Activated naive CD4-positive, alpha-beta T cell treated with anti-CD3 and anti-CD28 coated beads for 36 hours (primary cell): ENCODE measurements around the gene NAXE. TPM values are rescaled to one million over a fixed set of nuclear protein-coding genes. Genes with fewer than 3 reads are reported as not detected.
"Not testable (repeated sequence)": the region's sequence is repeated elsewhere in the genome, so short reads cannot be mapped to it uniquely, and the experiment has no call there.

ENCODE experiments used
- CTCF ChIA-PET: fragments of 350-600 bp; sonication (Branson Sonifier 250); formaldehyde crosslinking; loops from one replicate; lab custom pipeline; 2021; ENCODE audit warnings: antibody characterized with exemption; lab: Charles Lee
- DNase-seq: peaks from one replicate; pipeline ENCODE4 v3.0.0-alpha.2; 2020
- H3K27ac Mint-ChIP-seq: one replicate; pipeline ENCODE4 v1.8.0; 2021; ENCODE audit warnings: mild to moderate bottlenecking, mixed read lengths
- H3K27me3 Mint-ChIP-seq: one replicate; pipeline ENCODE4 v1.8.0; 2021; ENCODE audit warnings: low read depth, mixed read lengths
- H3K36me3 Mint-ChIP-seq: one replicate; pipeline ENCODE4 v1.8.0; 2021; ENCODE audit warnings: low read depth, mixed read lengths
- H3K4me1 Mint-ChIP-seq: one replicate; pipeline ENCODE4 v1.8.0; 2021; ENCODE audit warnings: low read depth, mixed read lengths
- H3K4me3 Mint-ChIP-seq: one replicate; pipeline ENCODE4 v1.8.0; 2021; ENCODE audit warnings: mild to moderate bottlenecking, moderate library complexity, mixed read lengths
- H3K9me3 Mint-ChIP-seq: one replicate; pipeline ENCODE4 v1.8.0; 2021; ENCODE audit warnings: mixed read lengths
- intact Hi-C: fragments of 100-400 bp; cut with micrococcal nuclease; formaldehyde crosslinking; loops from one replicate; pipeline ENCODE4 v1.15.1; 2023
- total RNA-seq, 2 experiments: library from RNA; stranded (reverse); gene quantifications; one replicate each; pipeline ENCODE4 v1.2.3, GENCODE V29; 2021

NAXE gene
- total RNA-seq, 2 experiments from 2014 or later: 77.4 to 84.6 TPM

DNA sequence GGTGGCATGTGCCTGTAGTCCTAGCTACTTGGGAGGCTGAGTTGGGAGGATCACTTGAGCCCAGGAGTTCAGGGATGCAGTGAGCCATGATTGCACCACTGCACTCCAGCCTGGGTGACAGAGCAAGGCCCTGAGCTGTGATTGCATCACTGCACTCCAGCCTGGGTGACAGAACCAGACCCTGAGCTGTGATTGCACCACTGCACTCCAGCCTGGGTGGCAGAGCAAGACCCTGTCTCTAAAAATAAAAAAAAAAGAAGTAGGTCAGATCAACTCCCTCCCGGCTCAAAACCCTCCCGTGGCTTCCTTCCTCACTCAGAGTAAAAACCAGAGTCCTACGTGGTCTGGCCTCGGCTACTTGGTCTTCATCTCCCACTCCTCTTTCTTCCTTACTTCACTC lies 38.6 kb upstream of the NAXE start:
- DNase-seq, H3K9me3 Mint-ChIP-seq, H3K27me3 Mint-ChIP-seq, CTCF ChIA-PET, H3K4me3 Mint-ChIP-seq, H3K36me3 Mint-ChIP-seq, H3K4me1 Mint-ChIP-seq, intact Hi-C loops, H3K27ac Mint-ChIP-seq: not testable (repeated sequence)

DNA sequence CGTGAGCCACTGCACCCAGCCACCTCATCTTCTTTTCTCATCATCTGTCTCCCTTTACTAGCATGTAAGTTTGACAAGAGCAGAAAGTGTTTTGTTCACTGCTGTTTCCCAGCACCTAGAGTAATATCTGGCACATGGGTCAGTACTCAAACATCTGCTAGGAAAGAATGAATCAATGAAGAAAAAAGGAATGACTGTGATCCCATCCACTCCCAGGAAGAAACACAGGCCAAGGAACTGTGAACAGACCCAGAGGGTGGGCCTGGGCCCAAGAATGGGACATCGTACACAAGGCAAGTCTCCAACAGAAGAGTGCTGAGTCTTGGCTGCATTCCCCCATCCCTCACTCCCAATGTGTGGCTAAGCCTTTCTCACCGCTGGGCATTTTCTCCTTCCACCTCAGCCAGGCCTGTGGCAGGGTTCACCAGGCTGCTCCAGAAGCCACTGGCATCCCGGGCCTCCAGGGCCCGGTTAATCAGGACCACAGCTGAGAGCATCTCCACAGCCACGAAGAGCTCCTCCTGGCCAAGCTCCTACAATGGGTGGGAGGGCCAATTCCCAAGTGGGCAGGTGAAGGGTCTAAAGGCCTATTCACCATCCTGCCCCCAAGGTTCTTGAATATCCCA lies 37.6 kb upstream of the NAXE start:
- H3K27ac Mint-ChIP-seq: no peak overlapping the region
- intact Hi-C loops: no loop called here

GRCh38 chr1:156554971-156555370 lies 36.6 kb upstream of the NAXE start:
- H3K27me3 Mint-ChIP-seq: no peaks in the 10 kb centered on the region
- no peak overlapping the region for H3K27ac Mint-ChIP-seq
- no peak overlapping the region for H3K4me3 Mint-ChIP-seq
- no peaks in the 10 kb centered on the region for H3K9me3 Mint-ChIP-seq
- intact Hi-C loops: no loop called here
- H3K36me3 Mint-ChIP-seq: no peaks in the 10 kb centered on the region
- DNase-seq: no peak
- CTCF ChIA-PET: interaction anchor here (1.3 to 1.5 kb wide), 2 partner anchors 74 to 106 kb away, joined by 3 to 5 read pairs; no protein-coding TSS in a partner anchor
- H3K4me1 Mint-ChIP-seq: no peaks in the 10 kb centered on the region

More for the DNA sequence above, 37.6 kb upstream of the NAXE start:
- no peaks in the 10 kb centered on the region for H3K9me3 Mint-ChIP-seq
- H3K36me3 Mint-ChIP-seq: no peaks in the 10 kb centered on the region
- H3K4me3 Mint-ChIP-seq: no peak overlapping the region
- DNase-seq: no peak
- CTCF ChIA-PET: interaction anchor here (1.5 kb wide), 1 partner anchor 73 kb away, joined by 5 read pairs; no protein-coding TSS in a partner anchor
- no peaks in the 10 kb centered on the region for H3K27me3 Mint-ChIP-seq
- H3K4me1 Mint-ChIP-seq: no peaks in the 10 kb centered on the region

DNA sequence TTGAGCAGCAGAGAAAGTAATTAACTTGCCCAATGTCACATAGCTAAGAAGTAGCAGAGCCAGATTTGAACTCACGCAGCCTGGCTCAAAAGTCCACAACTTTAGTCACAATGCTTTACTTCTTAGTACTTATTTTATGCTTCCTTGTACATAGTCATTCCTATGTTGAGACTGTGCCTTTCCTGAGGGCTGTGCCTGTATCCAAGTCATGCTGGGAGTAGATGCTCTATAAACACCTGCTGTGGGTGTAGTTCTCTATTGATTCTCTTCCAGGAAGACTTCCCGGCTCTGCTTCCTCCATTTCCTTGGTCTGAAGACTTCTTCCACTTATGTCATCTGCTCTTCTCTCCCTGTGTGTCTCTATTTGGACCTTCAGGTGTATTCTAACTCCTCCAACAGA lies 35.9 kb upstream of the NAXE start:
- no peak overlapping the region for H3K27ac Mint-ChIP-seq
- no peaks in the 10 kb centered on the region for H3K4me1 Mint-ChIP-seq
- H3K4me3 Mint-ChIP-seq: no peak overlapping the region
- intact Hi-C loops: no loop called here
- no peaks in the 10 kb centered on the region for H3K36me3 Mint-ChIP-seq
- H3K9me3 Mint-ChIP-seq: no peaks in the 10 kb centered on the region
- no peak for DNase-seq
- CTCF ChIA-PET: interaction anchor here (0.6 to 1.5 kb wide), 3 partner anchors 24 to 105 kb away, joined by 3 to 5 read pairs (median 4); partner anchors contain the start of gene TTC24
- no peaks in the 10 kb centered on the region for H3K27me3 Mint-ChIP-seq

DNA sequence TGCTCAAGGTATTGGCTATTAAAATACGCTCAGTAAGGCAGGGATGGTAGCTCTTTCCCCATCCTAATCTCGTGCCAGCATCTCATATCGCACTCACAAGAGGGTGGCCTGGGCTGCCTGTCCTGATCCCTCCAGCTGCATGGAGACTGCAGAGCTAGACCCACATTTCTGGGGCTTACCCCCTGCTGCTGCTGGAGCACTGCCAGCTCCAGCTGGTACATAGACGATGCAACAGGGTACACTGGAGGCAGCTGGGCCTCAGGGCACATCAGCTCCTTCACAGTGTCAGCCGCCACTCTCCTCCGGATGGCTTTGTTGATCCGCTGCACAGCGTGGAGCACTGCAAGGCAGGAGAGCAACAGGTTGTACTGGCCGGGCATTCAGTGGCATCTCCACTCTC lies 35.2 kb upstream of the NAXE start:
- H3K27me3 Mint-ChIP-seq: no peaks in the 10 kb centered on the region
- H3K4me1 Mint-ChIP-seq: no peaks in the 10 kb centered on the region
- intact Hi-C loops: no loop called here
- CTCF ChIA-PET: interaction anchor here (0.6 to 0.7 kb wide), 3 partner anchors 19 to 111 kb away, joined by 3 to 4 read pairs (median 3); partner anchors contain the start of gene TTC24
- H3K36me3 Mint-ChIP-seq: no peaks in the 10 kb centered on the region
- H3K4me3 Mint-ChIP-seq: no peak overlapping the region
- no peak overlapping the region for H3K27ac Mint-ChIP-seq
- no peaks in the 10 kb centered on the region for H3K9me3 Mint-ChIP-seq
- DNase-seq: no peak

GRCh38 chr1:156559086-156559796 lies 32.3 kb upstream of the NAXE start:
- no peak for DNase-seq
- CTCF ChIA-PET: no interaction called here
- intact Hi-C loops: no loop called here
- Mint-ChIP-seq H3K4me3 (no peak overlapping the region), H3K36me3 (no peaks in the 10 kb centered on the region), H3K4me1 (no peaks in the 10 kb centered on the region), H3K9me3 (no peaks in the 10 kb centered on the region), H3K27me3 (no peaks in the 10 kb centered on the region), H3K27ac (no peak overlapping the region)

- H3K27me3 Mint-ChIP-seq: no peaks in the 10 kb centered on the region
- intact Hi-C loops: no loop called here
- no peaks in the 10 kb centered on the region for H3K4me1 Mint-ChIP-seq
- H3K27ac Mint-ChIP-seq: no peak overlapping the region
- DNase-seq: no peak
- no peak overlapping the region for H3K4me3 Mint-ChIP-seq
- no peaks in the 10 kb centered on the region for H3K36me3 Mint-ChIP-seq
- CTCF ChIA-PET: no interaction called here
- H3K9me3 Mint-ChIP-seq: no peaks in the 10 kb centered on the region
Measured at GRCh38 chr1:156559797-156560385, 31.7 kb upstream of the NAXE start.

DNA sequence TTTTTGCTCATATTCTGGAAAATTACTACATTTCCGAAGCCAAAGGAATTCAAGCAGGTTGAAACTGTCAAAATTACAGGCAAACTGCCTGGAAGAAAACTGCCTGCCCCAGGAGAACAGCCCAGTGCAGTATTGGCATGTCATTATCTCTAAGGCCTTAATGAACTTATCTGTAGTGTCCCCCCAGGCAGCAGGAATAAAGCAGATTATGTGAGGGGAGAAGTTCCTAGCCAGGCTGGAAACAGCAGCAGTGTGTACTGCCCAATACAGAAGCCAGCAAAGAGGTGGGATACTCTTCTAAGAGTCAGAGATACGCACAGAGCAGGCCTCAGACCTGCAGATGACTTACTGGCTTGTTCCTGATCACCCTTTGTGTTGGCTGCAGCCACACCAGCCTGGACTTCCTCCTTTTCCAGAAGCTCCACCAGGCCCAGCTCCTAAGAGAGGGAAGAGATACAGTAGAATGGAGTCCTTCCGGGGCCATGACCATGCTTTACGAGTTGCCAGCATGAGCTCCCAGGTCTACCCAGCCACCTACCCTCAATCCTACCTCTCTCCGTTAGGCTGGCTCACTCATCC lies 30.9 kb upstream of the NAXE start:
- CTCF ChIA-PET: no interaction called here
- Mint-ChIP-seq H3K9me3 (no peaks in the 10 kb centered on the region), H3K4me3 (no peak overlapping the region), H3K36me3 (no peaks in the 10 kb centered on the region), H3K27ac (no peak overlapping the region), H3K4me1 (no peaks in the 10 kb centered on the region), H3K27me3 (no peaks in the 10 kb centered on the region)
- intact Hi-C loops: no loop called here
- no peak for DNase-seq

DNA sequence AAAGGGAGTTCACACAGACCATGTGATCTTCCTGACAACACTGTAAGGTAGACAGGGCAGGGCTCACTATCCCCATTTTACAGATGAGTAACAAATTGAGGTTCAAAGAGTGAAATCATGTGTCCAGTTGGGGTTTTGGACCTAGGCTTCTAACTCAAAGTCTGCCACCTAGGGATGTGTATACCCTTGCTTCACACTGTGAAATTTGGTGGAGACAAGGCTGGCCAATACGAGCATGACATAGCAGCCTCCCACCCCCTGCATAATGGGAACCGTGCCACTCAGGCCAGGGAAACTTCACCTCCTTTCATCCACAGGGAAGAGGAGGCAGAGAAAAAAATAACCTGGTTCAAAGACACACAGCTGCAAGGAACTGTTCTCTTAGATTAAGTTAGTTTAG lies 26.1 kb upstream of the NAXE start:
- intact Hi-C loops: no loop called here
- no peak overlapping the region for H3K4me3 Mint-ChIP-seq
- peaks cover 3% of the 10 kb centered on the region for H3K27me3 Mint-ChIP-seq
- H3K36me3 Mint-ChIP-seq: no peaks in the 10 kb centered on the region
- DNase-seq: no peak
- no peaks in the 10 kb centered on the region for H3K4me1 Mint-ChIP-seq
- no peak overlapping the region for H3K27ac Mint-ChIP-seq
- CTCF ChIA-PET: interaction anchor here (0.5 kb wide), 1 partner anchor 51 kb away, joined by 3 read pairs; no protein-coding TSS in a partner anchor
- no peaks in the 10 kb centered on the region for H3K9me3 Mint-ChIP-seq

DNA sequence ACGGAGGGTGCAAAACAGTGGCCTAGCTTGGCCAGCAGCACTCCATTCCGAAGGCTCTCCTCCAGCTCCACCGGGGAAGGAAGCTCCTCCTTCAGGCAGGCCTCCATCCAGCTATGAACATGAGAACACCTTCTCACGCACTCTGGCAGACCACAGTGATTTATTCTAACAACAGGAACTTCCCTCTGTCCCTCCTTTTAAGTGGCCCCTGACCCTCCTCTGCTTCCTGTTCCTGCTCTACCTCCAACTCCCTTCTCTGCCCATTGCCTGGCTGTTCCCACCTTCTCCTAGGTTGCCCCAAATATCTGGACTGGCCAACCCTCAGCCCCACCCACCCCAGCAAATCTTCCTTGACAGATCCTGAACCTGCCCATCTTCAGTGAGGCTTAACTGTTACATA lies 25.1 kb upstream of the NAXE start:
- Mint-ChIP-seq H3K27ac (no peak overlapping the region), H3K36me3 (no peaks in the 10 kb centered on the region), H3K9me3 (no peaks in the 10 kb centered on the region), H3K4me1 (peaks cover 5% of the 10 kb centered on the region), H3K4me3 (no peak overlapping the region), H3K27me3 (peaks cover 11% of the 10 kb centered on the region)
- intact Hi-C loops: no loop called here
- no peak for DNase-seq
- CTCF ChIA-PET: interaction anchor here (1.3 kb wide), 1 partner anchor 61 kb away, joined by 4 read pairs; no protein-coding TSS in a partner anchor

GRCh38 chr1:156571261-156571852 lies 20.2 kb upstream of the NAXE start:
- no peaks in the 10 kb centered on the region for H3K9me3 Mint-ChIP-seq
- peak overlapping the region; percentile 93 for H3K4me3 Mint-ChIP-seq
- intact Hi-C loops: loop anchor here (2.0 to 5.0 kb wide), 2 partner anchors 49 to 91 kb away; no protein-coding TSS in a partner anchor
- no peak overlapping the region for H3K27ac Mint-ChIP-seq
- peaks cover 30% of the 10 kb centered on the region for H3K27me3 Mint-ChIP-seq
- CTCF ChIA-PET: interaction anchor here (0.6 to 2.1 kb wide), 13 partner anchors 10 to 187 kb away, joined by 3 to 11 read pairs (median 3); no protein-coding TSS in a partner anchor
- H3K36me3 Mint-ChIP-seq: peaks cover 2% of the 10 kb centered on the region
- no peak for DNase-seq
- peaks cover 18% of the 10 kb centered on the region for H3K4me1 Mint-ChIP-seq
